Cardiac fibroblast (primary cell): ENCODE results near the gene ABCG1.

Experiments used
- DNase-seq, 2 donors: peaks; one replicate each; pipeline versions ENCODE4 v3.0.0 to v3.0.0-alpha.2; 2010; ENCODE audit warnings: low read depth in 2 of 2
- H3K4me3 ChIP-seq, 2 donors: replicated peaks in 1 of 2; 1 replicate in 1 of 2; 2 replicates in 1 of 2; pipeline ENCODE4 v1.5.1; 2011; ENCODE audit warnings: low read depth in 2 of 2, low read length in 2 of 2, mild to moderate bottlenecking in 2 of 2, moderate library complexity in 1 of 2
- CTCF ChIP-seq: IDR thresholded peaks from one replicate; pipeline ENCODE4 v1.5.1; 2011; ENCODE audit warnings: low read depth, mild to moderate bottlenecking, low read length, inconsistent platforms

The ABCG1 gene

GRCh38 chr21:42282021-42282420 lies 63.1 kb downstream of the ABCG1 start:
- no peak overlapping the region for H3K4me3 ChIP-seq
- no peak for TF ChIP-seq CTCF
- no peak for DNase-seq

GRCh38 chr21:42282715-42283114 lies 63.8 kb downstream of the ABCG1 start:
- TF ChIP-seq CTCF, result no peak
- H3K4me3 ChIP-seq, result no peak overlapping the region
- no peak for DNase-seq

GRCh38 chr21:42285569-42286245 lies 66.8 kb downstream of the ABCG1 start:
- DNase-seq, result no peak
- no peak for TF ChIP-seq CTCF
- no peak overlapping the region for H3K4me3 ChIP-seq

DNA sequence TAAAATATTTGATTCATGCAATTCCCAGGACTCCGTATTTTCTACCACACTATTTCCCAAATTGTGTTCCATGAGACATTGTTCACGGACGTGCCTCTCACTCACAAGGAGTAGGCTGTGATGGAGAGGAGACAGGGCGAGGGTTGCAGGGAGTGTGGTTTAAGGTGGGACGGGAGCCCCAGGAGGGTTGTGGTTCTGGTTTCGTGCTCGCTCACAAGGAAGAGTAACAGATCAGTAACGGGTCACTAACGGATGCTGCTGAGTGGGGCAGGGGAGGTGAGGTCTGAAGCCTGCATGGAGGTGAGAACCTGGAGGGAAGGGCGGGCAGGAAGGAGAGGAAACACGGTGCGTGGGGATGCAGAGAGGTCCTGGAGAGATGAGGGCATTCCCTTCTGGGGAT lies 67.5 kb downstream of the ABCG1 start:
- no peak for TF ChIP-seq CTCF
- no peak for DNase-seq
- H3K4me3 ChIP-seq, result no peak overlapping the region

DNA sequence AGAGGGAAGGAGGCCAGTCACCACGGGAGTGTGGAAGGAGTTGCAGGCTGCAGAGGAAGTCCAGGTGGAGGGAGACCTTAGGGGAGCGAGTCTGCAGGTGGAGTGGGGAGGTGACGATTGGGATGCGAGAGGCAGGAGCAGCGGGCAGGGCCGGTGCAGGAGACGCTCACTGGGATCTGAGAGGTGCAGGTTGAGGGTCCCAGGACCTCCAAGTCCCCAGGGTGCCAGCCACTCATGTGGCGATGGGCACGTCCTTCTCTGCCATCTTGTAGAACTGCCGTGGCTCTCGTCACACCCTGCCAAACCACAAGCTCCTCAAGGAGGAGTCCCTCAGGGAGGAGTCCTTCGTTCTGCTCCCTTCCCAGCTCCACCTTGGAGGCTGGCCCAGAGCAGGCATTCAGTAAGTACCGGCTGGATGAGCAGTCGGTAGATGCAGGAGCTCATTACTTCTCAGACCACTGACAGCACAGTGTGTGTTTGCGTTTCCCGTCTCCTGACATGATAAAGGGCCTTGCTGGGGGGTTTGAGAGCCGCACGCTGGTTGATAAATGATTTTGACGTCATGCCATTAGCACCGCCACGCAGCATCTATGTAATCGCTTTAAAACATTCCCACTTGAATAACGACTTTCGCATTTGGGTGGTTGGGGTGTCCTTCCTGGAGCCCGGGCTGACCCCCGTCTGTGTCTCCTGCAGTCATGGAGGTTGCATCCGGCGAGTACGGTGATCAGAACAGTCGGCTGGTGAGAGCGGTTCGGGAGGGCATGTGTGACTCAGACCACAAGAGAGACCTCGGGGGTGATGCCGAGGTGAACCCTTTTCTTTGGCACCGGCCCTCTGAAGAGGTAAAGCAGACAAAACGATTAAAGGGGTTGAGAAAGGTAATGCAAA lies 68.5 kb downstream of the ABCG1 start:
- DNase-seq, result no peak
- no peak for TF ChIP-seq CTCF
- no peak overlapping the region for H3K4me3 ChIP-seq

- no peak for DNase-seq
- H3K4me3 ChIP-seq, result no peak overlapping the region
- TF ChIP-seq CTCF, result no peak
Observed at GRCh38 chr21:42288962-42289361, 70.0 kb downstream of the ABCG1 start.
